Superior temporal gyrus (tissue), 1 donor: ENCODE measurements around the gene KRTAP1-5.
"Not testable (repeated sequence)": the region's sequence is repeated elsewhere in the genome, so short reads cannot be mapped to it uniquely, and the experiment has no call there.

Source experiments
- DNase-seq: peaks from one replicate; pipeline ENCODE4 v3.0.0-alpha.2; 2016; ENCODE audit errors: extremely low spot score

Gene KRTAP1-5

GRCh38 chr17:41026715-41027471, at the start of gene KRTAP1-5:
TSS of gene KRTAP1-5 (minus strand) at chr17:41027208. CDS start at chr17:41027155, 53 bp downstream.
- no peak for DNase-seq

DNA sequence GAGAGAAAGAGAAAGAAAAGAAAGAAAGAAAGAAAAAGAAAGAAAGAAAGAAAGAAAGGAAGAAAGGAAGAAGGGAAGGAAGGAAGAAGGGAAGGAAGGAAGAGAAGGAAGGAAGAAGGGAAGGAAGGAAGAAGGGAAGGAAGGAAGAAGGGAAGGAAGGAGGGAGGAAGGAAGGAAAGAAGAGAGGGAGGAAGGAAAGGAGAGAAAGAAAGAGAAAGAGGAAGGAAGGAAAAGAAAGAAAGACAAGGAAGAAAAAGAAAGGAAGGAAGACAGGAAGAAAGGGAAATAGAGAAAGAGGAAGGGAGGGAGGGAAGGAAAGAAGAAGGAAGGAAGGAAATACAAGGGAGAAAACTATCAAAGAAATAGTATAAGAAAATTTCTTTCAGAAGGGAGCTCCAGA, 49.8 kb upstream of the KRTAP1-5 start:
- no peak for DNase-seq

- DNase-seq, result no peak
These were observed 46.7 kb upstream of the KRTAP1-5 start for GRCh38 chr17:41073676-41074075.

GRCh38 chr17:41071606-41072360, 44.8 kb upstream of the KRTAP1-5 start:
- DNase-seq, result no peak

- DNase-seq, result no peak
These were observed 42.0 kb upstream of the KRTAP1-5 start for GRCh38 chr17:41069031-41069430.

DNA sequence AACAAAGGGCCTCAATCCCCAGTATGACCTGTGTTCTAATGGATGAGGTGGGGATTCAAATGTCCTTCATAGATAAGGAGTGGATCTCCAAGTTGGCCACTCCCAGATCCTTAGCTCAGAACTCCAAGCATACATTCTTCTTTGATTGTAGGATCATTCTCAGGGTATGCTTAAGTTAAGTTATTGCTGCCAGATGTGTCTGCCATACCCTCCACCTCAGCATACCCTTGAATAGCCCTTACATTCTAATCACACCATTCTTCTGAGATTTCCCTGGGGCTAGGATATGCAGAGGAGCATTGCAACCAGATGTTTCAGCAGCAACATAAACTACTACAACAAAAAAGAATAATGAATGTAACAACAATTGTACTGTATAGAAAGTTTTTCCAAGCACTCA, 40.3 kb upstream of the KRTAP1-5 start:
- no peak for DNase-seq

DNA sequence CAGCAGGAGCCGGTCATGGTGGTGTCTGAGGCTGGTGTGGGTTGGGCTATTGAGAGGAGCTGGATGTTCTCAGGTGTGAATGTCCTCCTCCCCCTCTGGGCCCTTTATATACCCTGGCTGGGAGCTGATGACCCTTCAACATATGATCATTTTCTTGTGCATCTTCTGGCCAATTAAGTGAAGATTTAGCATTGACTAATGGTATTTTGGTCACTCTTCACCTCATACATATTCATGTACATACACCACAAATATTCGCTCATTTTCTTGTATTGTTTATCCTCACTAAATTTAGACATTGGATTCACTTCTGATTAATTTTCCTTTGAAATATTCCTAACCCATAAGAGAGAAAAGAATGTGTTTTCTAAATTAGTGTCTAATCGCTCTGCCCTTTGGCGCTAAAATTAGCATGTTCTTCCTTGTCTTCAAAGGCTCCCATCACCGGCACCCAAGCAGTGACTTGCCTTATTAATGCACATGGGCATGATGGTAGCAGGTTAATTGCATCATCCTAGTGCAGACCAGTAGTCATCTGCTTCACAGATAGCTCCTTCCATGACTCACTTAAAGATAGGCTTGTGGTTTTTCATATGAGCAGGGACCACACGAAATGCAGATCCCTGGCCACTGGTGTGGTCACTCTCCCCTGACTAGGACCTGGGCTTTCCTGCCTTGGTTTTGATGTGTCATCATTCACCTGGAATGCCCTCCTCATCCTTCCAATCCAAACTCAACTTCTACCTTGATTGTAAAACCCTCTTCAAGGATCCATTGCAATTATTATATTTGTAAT, 39.0 kb upstream of the KRTAP1-5 start, which contains the start of gene KRTAP2-4:
Gene KRTAP2-4, minus strand, starts transcription at position 51 of the 796 bp plus-strand sequence. Its CDS starts 34 bp downstream, at position 17.
- DNase-seq, result no peak

- not testable (repeated sequence) for DNase-seq
These were observed 38.1 kb upstream of the KRTAP1-5 start for GRCh38 chr17:41065016-41065689.

DNA sequence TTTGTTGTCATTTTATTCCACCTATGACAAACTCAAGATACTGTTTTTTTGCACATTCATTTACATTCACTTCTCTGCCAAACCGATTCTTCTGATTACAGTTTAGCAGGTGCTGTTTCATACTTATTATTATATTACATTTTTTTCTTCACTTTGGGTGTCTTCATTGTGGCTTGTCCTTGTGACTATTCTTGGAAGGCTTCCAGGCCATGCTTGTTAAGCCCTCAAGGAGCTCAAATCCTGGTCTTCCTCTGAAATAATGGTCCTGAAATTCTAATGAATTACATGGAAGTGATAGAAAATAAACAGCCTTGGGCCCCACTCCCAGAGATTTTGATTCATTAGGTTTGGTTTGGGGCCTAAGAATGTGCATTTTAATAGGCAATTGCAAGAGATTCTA, 37.3 kb upstream of the KRTAP1-5 start:
- no peak for DNase-seq

- DNase-seq, result no peak
These were observed 36.4 kb upstream of the KRTAP1-5 start for GRCh38 chr17:41063449-41063848.

- no peak for DNase-seq
These were observed 35.0 kb upstream of the KRTAP1-5 start for GRCh38 chr17:41061964-41062363.

DNA sequence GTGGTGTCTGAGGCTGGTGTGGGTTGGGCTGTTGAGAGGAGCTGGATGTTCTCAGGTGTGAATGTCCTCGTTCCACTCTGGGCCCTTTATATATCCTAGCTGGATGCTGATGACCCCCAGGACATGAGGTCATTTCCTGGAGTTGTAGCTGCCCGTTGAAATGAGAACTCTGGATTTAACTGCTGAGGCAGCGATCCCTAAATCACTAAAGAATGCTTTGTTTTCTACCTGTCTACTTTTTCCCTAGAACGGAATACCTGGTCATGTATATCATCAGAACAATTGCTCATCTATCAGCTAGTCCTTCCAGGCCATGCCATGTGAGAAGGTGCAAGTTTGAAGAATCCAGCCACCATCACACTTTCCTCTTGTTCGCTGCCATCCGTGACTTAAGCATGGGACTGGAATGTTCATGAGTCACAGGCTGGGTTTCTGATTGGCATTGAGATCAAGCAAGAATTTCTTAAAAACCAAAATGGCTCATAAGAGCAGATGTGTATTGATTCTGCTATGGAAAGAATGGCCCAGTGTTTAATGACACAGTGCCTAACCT, 33.1 kb upstream of the KRTAP1-5 start, which contains the start of gene KRTAP2-3:
Gene KRTAP2-3, minus strand, starts transcription at position 63 of the 553 bp plus-strand sequence. CDS start 64 bp downstream, outside the sequence.
- DNase-seq, result no peak

GRCh38 chr17:41059276-41060051, 32.5 kb upstream of the KRTAP1-5 start:
- DNase-seq, result not testable (repeated sequence)

DNA sequence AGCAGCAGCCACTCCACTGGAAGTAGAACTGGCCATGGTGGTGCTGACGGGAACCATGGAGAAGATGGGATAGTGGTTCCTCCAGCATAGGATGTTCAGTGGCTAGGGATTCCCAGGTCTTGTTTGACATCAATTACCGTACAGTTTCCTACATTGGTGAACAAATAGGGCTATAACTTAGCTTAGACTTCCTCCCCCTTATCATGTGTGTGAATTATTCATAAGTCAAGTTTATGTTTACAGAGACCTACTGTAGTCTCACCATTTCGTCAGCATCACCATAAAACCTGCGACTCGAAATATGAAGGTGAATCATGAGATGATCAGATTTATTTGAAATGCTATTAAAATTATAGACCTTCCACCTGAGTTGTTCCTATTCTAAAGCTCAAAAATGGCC, 31.7 kb upstream of the KRTAP1-5 start:
- no peak for DNase-seq

DNA sequence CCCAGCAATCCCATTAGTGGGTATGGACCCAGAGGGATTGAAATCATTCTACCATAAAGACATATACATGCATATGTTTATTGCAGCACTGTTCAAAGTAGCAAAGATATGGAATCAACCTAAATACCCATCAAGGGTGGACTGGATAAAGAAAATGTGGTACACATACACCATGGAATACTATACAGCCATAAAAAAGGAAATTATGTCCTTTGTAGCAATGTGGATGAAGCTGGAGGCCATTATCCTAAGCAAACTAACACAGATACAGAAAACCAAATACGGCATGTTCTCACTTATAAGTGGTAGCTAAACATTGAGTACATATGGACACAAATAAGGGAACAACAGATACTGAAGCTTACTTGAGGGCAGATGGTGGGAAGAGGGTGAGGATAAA, 30.5 kb upstream of the KRTAP1-5 start:
- no peak for DNase-seq

- DNase-seq, result not testable (repeated sequence)
These were observed 28.1 kb upstream of the KRTAP1-5 start, which contains the start of gene KRTAP2-2 for GRCh38 chr17:41055130-41055529. TSS of gene KRTAP2-2 (minus strand) at chr17:41055230. CDS start at chr17:41055211, 19 bp downstream.

DNA sequence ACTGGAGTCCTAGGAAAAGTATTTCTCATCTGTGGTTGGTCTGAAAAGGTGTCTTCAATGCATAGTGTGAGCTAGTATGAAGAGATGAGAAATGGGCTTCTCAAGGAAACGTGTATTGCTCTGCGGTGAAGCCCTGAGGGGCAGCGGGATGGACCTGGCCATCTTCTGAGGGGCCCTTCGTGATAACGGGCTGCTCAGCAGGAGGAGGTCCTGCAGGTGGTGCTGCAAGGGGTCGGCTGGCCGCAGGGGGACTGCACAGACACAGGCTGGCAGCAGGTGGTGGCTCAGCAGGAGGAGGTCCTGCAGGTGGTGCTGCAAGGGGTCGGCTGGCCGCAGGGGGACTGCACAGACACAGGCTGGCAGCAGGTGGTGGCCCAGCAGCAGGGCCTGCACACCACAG, 27.5 kb upstream of the KRTAP1-5 start:
- not testable (repeated sequence) for DNase-seq

DNA sequence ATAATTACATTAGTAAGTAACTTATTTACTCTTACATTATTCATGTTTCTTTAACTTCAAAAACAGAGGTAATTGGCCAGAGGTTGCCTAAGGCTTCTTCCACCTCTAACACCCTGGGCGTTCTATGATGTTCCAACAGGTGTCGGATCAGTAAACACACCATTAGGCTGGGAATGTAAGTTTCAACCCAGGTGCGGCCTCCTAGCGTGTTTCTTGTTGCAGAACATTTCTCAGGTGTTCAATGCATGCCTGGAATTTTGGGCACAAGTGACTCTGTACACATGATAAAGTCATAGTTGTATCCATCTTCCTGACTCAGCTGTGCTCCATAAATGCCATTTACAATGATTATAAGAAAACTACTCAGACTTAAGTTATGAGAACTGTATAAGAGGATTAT, 27.0 kb upstream of the KRTAP1-5 start:
- DNase-seq, result no peak

- no peak for DNase-seq
These were observed 25.6 kb upstream of the KRTAP1-5 start for GRCh38 chr17:41052566-41052965.

DNA sequence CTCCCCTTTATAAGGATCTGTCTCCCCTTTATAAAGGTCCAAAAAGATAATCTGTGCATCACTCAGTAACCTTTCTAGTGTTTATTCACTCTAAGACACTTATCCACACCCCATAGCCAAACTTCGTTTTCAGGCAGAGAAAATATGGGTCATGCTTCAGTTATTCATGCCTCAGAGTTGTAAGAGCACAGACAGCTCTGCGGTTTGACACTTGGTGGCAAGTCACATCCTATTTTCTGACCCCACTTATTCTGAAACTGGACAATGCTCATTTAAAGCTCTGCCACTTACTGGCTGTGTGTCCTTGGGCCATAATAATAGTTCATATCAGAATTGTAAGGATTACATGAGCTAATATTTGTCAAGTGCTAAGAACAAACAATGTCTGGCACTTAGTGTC, 22.1 kb upstream of the KRTAP1-5 start:
- DNase-seq, result no peak
